PC-3 (cell line): Measurements from ENCODE around the gene SLCO2B1. TPM values are rescaled to one million over a fixed set of nuclear protein-coding genes. Genes with fewer than 3 reads are reported as not detected.

ENCODE experiments used
- ATAC-seq: fragments of 200-7000 bp; cut with Tn5 transposase; 2 replicates; pipeline ENCODE4 v1.9.1; 2020; ENCODE audit warnings: mild to moderate bottlenecking, moderate library complexity
- BruUV-seq: library from RNA; stranded (reverse); fragments of 400-500 nt; replicated peaks from 2 replicates; lab custom pipeline; 2021; lab: Mats Ljungman, UMichigan
- CTCF ChIA-PET: fragments of 300-600 bp; sonication (Branson Sonifier 250); formaldehyde crosslinking; loops from one replicate; lab custom pipeline; 2022; ENCODE audit warnings: antibody characterized with exemption; lab: Charles Lee
- POLR2A ChIA-PET: fragments of 300-600 bp; sonication (Branson Sonifier 250); formaldehyde crosslinking; loops from one replicate; lab custom pipeline; 2022; ENCODE audit warnings: antibody characterized with exemption; ENCODE audit not compliant: unreplicated experiment; lab: Charles Lee
- DNase-seq: peaks from one replicate; pipeline ENCODE4 v3.0.0-alpha.2; 2015
- H2AFZ ChIP-seq: fragments of 300-600 bp; sonication (generic); 2 replicates; pipeline ENCODE4 v1.6.0; 2016; ENCODE audit warnings: antibody characterized with exemption, low read length
- H3F3A ChIP-seq: fragments of 300-600 bp; sonication (generic); one replicate; pipeline ENCODE4 v1.6.0; 2017; ENCODE audit warnings: antibody characterized with exemption, low read length, control low read depth, mild to moderate bottlenecking; ENCODE audit not compliant: unreplicated experiment
- H3K27ac ChIP-seq: fragments of 300-600 bp; sonication (generic); 2 replicates; pipeline ENCODE4 v1.5.1; 2016; ENCODE audit warnings: mild to moderate bottlenecking, low read length
- H3K27me3 ChIP-seq: fragments of 300-600 bp; sonication (generic); 2 replicates; pipeline ENCODE4 v1.6.1; 2016; ENCODE audit warnings: low read length, mixed read lengths
- H3K36me3 ChIP-seq: fragments of 300-600 bp; sonication (generic); 2 replicates; pipeline ENCODE4 v1.6.1; 2016; ENCODE audit warnings: low read depth, mixed run types, low read length, mixed read lengths
- H3K4me1 ChIP-seq: fragments of 300-600 bp; sonication (generic); 2 replicates; pipeline ENCODE4 v1.5.1; 2016; ENCODE audit warnings: low read length; ENCODE audit not compliant: insufficient read depth
- H3K4me2 ChIP-seq: fragments of 300-600 bp; sonication (generic); 2 replicates; pipeline ENCODE4 v1.6.0; 2016; ENCODE audit warnings: low read length
- H3K4me3 ChIP-seq: fragments of 300-600 bp; sonication (generic); 2 replicates; pipeline ENCODE4 v1.5.1; 2016; ENCODE audit warnings: mild to moderate bottlenecking, low read length, mixed read lengths
- H3K79me2 ChIP-seq: fragments of 300-600 bp; sonication (generic); 2 replicates; pipeline ENCODE4 v1.6.1; 2017; ENCODE audit warnings: low read length, mixed read lengths
- H3K9ac ChIP-seq: fragments of 300-600 bp; sonication (generic); 2 replicates; pipeline ENCODE4 v1.6.0; 2016; ENCODE audit warnings: mild to moderate bottlenecking, low read length
- H3K9me2 ChIP-seq: fragments of 300-600 bp; sonication (generic); replicated peaks from 2 replicates; pipeline ENCODE4 v1.6.1; 2016; ENCODE audit warnings: mixed run types, low read length, mixed read lengths
- H3K9me3 ChIP-seq: fragments of 300-600 bp; sonication (generic); 2 replicates; pipeline ENCODE4 v1.6.1; 2016; ENCODE audit warnings: low read length, mixed read lengths
- H4K20me1 ChIP-seq: fragments of 300-600 bp; sonication (generic); 2 replicates; pipeline ENCODE4 v1.6.1; 2016; ENCODE audit warnings: low read length, mixed read lengths
- CTCF ChIP-seq: fragments of 300-600 bp; sonication (generic); conservative IDR thresholded peaks from 2 replicates; pipeline ENCODE4 v1.5.1; 2017; ENCODE audit warnings: antibody characterized with exemption, low read depth, mild to moderate bottlenecking, low read length
- EZH2 ChIP-seq: fragments of 300-600 bp; sonication (generic); IDR thresholded peaks from one replicate; pipeline ENCODE4 v1.6.1; 2017; ENCODE audit warnings: antibody characterized with exemption, mild to moderate bottlenecking, low read length; ENCODE audit not compliant: unreplicated experiment
- EZH2phosphoT487 ChIP-seq: fragments of 300-600 bp; sonication (generic); IDR thresholded peaks from 2 replicates; pipeline ENCODE4 v1.6.1; 2018; ENCODE audit warnings: mild to moderate bottlenecking, antibody characterized with exemption, low read length, borderline replicate concordance
- intact Hi-C: fragments of 100-400 bp; cut with micrococcal nuclease; formaldehyde crosslinking; loops from 2 replicates; pipeline ENCODE4 v1.9.0; 2023
- total RNA-seq: library from RNA; depleted of rRNA; stranded (reverse); fragments of >200 nt; gene quantifications from 2 replicates; pipeline ENCODE4 v1.2.3, GENCODE V29; 2014

SLCO2B1 gene
- total RNA-seq, 1 experiment from 2014 or later, result not detected

GRCh38 chr11:75173336-75173735 is 22.4 kb downstream of the SLCO2B1 start:
- Histone ChIP-seq H3K4me3 (no peak overlapping the region), H3K9me3 (no peaks in the 10 kb centered on the region), H2AFZ (no peak overlapping the region), H3K36me3 (no peaks in the 10 kb centered on the region), H3K27ac (no peak overlapping the region), H3K4me2 (no peak overlapping the region), H3K4me1 (no peaks in the 10 kb centered on the region), H3K9ac (no peak overlapping the region), H3F3A (no peaks in the 10 kb centered on the region), H3K27me3 (peaks cover 57% of the 10 kb centered on the region), H4K20me1 (no peaks in the 10 kb centered on the region), H3K79me2 (no peaks in the 10 kb centered on the region), H3K9me2 (no peaks in the 10 kb centered on the region)
- intact Hi-C loops, result no loop called here
- no TSS peak for BruUV-seq
- TF ChIP-seq EZH2, result no peak
- DNase-seq, result no peak
- ChIA-PET CTCF (interaction anchor here (0.7 kb wide), 1 partner anchor 14 kb away, joined by 3 read pairs; no protein-coding TSS in a partner anchor), POLR2A (no interaction called here)
- ATAC-seq, result no peak

GRCh38 chr11:75174781-75175370 is 24.0 kb downstream of the SLCO2B1 start:
- BruUV-seq, result no TSS peak
- H3K36me3 ChIP-seq, result no peaks in the 10 kb centered on the region
- ChIA-PET POLR2A (no interaction called here), CTCF (no interaction called here)
- H4K20me1 ChIP-seq, result no peaks in the 10 kb centered on the region
- H3K79me2 ChIP-seq, result no peaks in the 10 kb centered on the region
- no peak overlapping the region for H3K4me2 ChIP-seq
- no peak overlapping the region for H3K9ac ChIP-seq
- no peaks in the 10 kb centered on the region for H3K9me2 ChIP-seq
- no peaks in the 10 kb centered on the region for H3F3A ChIP-seq
- H3K4me1 ChIP-seq, result no peaks in the 10 kb centered on the region
- ATAC-seq, result no peak
- intact Hi-C loops, result no loop called here
- TF ChIP-seq CTCF (no peak), EZH2 (no peak), EZH2phosphoT487 (no peak)
- H3K9me3 ChIP-seq, result no peaks in the 10 kb centered on the region
- peaks cover 52% of the 10 kb centered on the region for H3K27me3 ChIP-seq
- H3K4me3 ChIP-seq, result no peak overlapping the region
- H3K27ac ChIP-seq, result no peak overlapping the region
- no peak for DNase-seq
- no peak overlapping the region for H2AFZ ChIP-seq

- Histone ChIP-seq H3K9me2 (no peaks in the 10 kb centered on the region), H3K36me3 (no peaks in the 10 kb centered on the region), H4K20me1 (no peaks in the 10 kb centered on the region), H3F3A (no peaks in the 10 kb centered on the region), H3K9ac (no peak overlapping the region), H3K27me3 (peaks cover 49% of the 10 kb centered on the region), H3K4me1 (no peaks in the 10 kb centered on the region), H3K27ac (no peak overlapping the region), H3K4me3 (no peak overlapping the region), H2AFZ (no peak overlapping the region), H3K4me2 (no peak overlapping the region), H3K79me2 (no peaks in the 10 kb centered on the region), H3K9me3 (no peaks in the 10 kb centered on the region)
- POLR2A ChIA-PET, result no interaction called here
- intact Hi-C loops, result no loop called here
- CTCF ChIA-PET, result no interaction called here
- DNase-seq, result no peak
- no peak for ATAC-seq
- BruUV-seq, result no TSS peak
- TF ChIP-seq CTCF (no peak), EZH2 (no peak), EZH2phosphoT487 (no peak)
Observed at GRCh38 chr11:75182664-75183063, 31.8 kb downstream of the SLCO2B1 start.
